Measurements from ENCODE around the gene ACAT2.
"Not testable (repeated sequence)": the region's sequence is repeated elsewhere in the genome, so short reads cannot be mapped to it uniquely, and the experiment has no call there.

Gene ACAT2

DNA sequence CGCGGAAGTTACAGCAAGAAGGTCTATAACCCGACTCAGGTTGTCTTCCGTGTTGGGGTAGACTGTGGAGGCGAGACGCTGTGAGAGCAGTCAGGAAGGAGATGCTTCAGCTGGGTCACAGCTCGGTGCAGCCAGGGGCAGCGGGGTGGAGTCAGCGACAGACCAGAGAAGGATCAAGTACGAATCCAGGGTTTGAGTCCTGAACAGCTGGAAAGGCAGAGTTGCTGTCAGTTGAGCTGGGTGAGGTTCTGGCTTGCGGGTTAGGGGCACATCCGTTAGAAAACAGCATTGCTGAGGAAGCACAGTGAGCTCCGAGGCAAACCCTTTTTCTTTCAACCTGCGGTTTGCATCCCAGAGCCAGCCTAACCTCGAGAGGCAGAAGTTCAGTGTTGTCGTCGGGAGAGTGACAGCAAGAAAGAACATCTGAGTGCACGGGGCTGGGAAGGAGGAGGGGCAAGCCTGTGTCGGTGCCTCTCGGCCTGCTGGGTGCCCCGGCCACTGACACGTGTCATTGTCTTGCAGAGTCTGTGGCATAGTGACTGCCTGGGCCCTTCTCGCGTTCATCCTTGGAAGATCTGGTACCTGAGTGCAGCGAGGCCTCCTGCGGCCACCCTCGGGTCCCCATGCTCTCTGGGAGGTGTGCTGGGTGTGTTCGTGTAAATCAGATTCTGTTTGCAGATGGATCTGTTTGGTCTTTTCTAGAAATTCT, 58.2 kb downstream of the ACAT2 start:
- DNase-seq (ENCODE audit: low spot score in 2 of 2), result no peak
- peak overlapping the region; percentile 77 for H3K4me3 Mint-ChIP-seq
- peaks cover 11% of the 10 kb centered on the region for H3K36me3 Mint-ChIP-seq
- H3K27ac Mint-ChIP-seq, result no peak overlapping the region
- H3K27me3 Mint-ChIP-seq, result peaks cover 8% of the 10 kb centered on the region
- ATAC-seq (ENCODE audit: low read depth), result peak; percentile 55
- no peaks in the 10 kb centered on the region for H3K9me3 Mint-ChIP-seq
- H3K4me1 Mint-ChIP-seq, result peaks cover 16% of the 10 kb centered on the region

DNA sequence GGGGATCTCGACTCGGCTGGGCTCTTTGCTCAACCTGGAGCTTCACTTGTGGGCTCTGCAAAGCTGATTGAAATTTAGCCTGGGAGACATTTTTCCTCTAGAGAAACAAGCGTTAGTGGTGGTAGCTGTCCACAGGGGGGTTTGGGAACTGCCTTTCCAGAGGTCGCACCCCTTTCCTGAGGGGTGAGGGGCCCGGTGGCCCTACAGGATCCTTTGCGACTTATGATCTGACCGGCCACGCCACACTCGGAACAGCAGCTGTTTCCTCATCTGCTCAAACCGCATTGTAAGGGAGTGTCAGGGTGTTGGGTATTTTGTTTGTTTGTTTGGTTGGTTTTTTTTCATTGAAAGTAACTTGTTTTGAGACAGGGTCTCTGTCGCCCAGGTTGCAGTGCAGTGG, 59.3 kb downstream of the ACAT2 start:
- peaks cover 16% of the 10 kb centered on the region for H3K4me1 Mint-ChIP-seq
- peaks cover 11% of the 10 kb centered on the region for H3K36me3 Mint-ChIP-seq
- no peak overlapping the region for H3K4me3 Mint-ChIP-seq
- no peaks in the 10 kb centered on the region for H3K9me3 Mint-ChIP-seq
- ATAC-seq (ENCODE audit: low read depth), result no peak
- no peak overlapping the region for H3K27ac Mint-ChIP-seq
- H3K27me3 Mint-ChIP-seq, result peaks cover 8% of the 10 kb centered on the region
- DNase-seq (ENCODE audit: low spot score in 2 of 2), result no peak

DNA sequence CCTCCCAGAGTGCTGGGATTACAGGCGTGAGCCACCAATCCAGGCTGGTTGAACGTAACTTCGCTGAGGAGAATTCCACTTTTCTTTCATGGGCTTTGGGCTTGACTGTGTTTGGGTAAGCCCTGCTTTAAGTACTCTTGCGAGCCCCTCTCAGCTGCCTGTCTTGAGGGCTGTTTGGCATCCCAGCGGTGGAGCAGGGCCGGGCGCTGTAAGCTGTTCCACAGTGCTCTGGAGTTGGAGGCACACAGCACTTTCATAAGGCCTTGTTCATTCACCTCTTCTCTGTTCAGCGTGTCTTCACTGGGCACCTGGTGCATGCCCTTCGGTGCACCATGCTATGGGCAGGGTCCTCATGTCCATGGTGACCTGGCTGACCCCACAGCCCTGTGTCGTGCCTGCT, 59.9 kb downstream of the ACAT2 start:
- H3K4me3 Mint-ChIP-seq, result no peak overlapping the region
- no peaks in the 10 kb centered on the region for H3K9me3 Mint-ChIP-seq
- peaks cover 8% of the 10 kb centered on the region for H3K27me3 Mint-ChIP-seq
- H3K27ac Mint-ChIP-seq, result no peak overlapping the region
- DNase-seq (ENCODE audit: low spot score in 2 of 2) (no peak), ATAC-seq (ENCODE audit: low read depth) (no peak)
- H3K36me3 Mint-ChIP-seq, result peaks cover 11% of the 10 kb centered on the region
- peaks cover 16% of the 10 kb centered on the region for H3K4me1 Mint-ChIP-seq

DNA sequence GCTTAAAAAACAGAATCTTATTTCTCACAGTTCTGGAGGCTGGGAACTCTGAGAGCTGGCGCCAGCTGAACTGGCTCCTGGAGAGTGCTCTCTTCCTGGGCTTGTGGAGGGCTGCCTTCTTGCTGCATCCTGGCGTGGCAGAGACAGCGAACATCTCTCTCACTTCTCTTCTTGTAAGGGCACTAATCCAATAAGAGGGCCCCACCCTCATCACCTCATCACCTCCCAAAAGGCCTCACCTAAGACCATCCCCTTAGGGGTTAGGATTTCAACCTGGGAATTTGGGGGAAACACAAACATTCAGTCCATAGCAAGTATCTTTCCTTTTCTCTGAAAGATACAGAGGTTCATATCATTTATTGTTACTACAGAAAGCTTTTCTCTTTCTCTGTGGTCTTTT, 62.1 kb downstream of the ACAT2 start:
- Mint-ChIP-seq H3K4me1 (peaks cover 16% of the 10 kb centered on the region), H3K27ac (no peak overlapping the region), H3K36me3 (peaks cover 11% of the 10 kb centered on the region), H3K27me3 (peaks cover 8% of the 10 kb centered on the region), H3K9me3 (no peaks in the 10 kb centered on the region), H3K4me3 (no peak overlapping the region)
- no peak for ATAC-seq (ENCODE audit: low read depth)
- no peak for DNase-seq (ENCODE audit: low spot score in 2 of 2)

DNA sequence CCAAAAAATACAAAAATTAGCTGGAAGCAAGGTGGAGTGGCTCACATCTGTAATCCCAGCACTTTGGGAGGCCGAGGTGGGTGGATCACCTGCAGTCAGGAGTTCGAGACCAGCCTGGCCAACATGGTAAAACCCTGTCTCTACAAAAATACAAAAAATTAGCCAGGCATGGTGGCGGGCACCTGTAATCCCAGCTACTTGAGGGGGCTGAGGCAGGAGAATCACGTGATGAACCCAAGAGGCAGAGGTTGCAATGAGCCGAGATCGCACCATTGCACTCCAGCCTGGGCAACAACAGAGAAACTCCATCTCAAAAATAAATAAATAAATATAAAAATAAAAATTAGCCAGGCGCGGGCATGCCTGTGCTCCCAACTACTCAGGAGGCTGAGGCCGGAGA, 62.8 kb downstream of the ACAT2 start:
- ATAC-seq (ENCODE audit: low read depth); H3K4me3 Mint-ChIP-seq; DNase-seq (ENCODE audit: low spot score in 2 of 2); H3K27me3 Mint-ChIP-seq; H3K9me3 Mint-ChIP-seq; H3K36me3 Mint-ChIP-seq; H3K27ac Mint-ChIP-seq: not testable (repeated sequence)
- peaks cover 14% of the 10 kb centered on the region for H3K4me1 Mint-ChIP-seq

DNA sequence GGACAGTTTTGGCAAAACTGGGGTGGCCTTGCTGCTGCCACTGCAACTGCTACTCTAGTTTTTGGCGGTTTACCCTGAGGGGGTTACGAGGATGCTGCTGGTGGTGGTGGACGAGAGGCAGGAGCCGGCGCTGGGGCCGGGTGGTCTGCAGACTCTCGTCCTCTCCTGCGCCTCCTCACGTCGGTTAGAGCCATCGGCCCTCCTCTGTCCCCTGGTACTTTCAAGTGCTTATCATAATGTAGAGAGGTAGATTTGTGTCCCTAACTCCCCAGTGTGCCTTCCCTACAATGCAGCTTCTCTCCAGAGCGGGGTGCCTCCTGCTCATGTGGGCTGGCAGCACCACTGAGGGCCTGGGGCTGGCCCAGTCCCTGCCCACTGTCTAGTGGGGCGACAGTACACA, 64.2 kb downstream of the ACAT2 start:
- ATAC-seq (ENCODE audit: low read depth), result no peak
- Mint-ChIP-seq H3K9me3 (no peaks in the 10 kb centered on the region), H3K4me3 (no peak overlapping the region), H3K4me1 (peaks cover 8% of the 10 kb centered on the region), H3K36me3 (peaks cover 8% of the 10 kb centered on the region), H3K27ac (no peak overlapping the region), H3K27me3 (peaks cover 8% of the 10 kb centered on the region)
- DNase-seq (ENCODE audit: low spot score in 2 of 2), result no peak

DNA sequence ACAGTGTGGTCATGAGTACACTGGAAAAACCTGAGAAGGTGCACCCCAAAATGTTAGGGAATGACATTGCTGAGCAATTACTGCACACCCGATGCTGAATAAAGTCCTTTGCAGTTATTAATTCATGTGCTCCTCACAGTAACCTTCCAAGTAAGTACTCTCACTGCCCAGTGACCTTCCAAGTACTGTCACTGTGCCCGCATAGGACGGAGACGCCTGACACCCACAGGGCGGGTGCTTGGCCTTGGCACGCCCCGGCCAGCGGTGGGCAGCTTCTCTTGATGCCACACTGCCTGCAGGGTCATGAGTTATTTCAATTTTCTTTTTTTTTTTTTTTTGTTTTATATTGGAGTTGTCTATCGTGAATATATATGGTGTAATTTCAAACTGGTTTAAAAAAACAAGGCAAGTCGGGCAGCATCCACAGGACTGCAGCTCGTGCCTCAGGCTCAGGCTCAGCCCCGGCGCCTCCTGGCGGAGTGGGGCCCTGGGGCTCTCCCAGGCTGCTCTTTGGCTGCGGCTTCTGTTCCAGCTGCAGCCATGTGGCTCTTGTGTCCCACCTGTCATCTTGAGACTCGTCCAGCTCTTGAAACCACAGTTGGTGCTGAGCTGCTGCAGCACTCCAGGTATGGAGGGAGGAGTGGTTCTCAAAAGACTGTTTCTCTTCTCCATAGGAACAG, 65.3 kb downstream of the ACAT2 start:
- Mint-ChIP-seq H3K4me3 (no peak overlapping the region), H3K36me3 (peaks cover 8% of the 10 kb centered on the region), H3K27ac (no peak overlapping the region), H3K27me3 (peaks cover 8% of the 10 kb centered on the region), H3K4me1 (peaks cover 8% of the 10 kb centered on the region), H3K9me3 (no peaks in the 10 kb centered on the region)
- DNase-seq (ENCODE audit: low spot score in 2 of 2) (no peak), ATAC-seq (ENCODE audit: low read depth) (no peak)

DNA sequence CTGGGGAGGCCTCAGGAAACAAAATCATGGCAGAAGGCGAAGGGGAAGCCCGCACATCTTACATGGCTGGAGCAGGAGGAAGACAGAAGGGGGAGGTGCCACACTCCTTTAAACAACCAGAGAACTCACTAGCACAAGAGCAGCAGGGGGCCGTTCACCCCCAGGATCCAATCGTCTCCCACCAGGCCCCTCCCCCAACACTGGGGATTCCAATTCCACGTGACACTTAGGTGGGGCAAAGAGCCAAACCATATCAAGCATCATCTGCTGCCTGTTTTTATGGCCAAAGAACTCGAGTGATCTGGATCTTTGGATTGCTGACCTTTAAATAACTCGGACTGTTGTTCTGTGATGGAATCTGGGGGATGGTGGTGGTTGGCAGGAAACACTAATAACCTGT, 66.2 kb downstream of the ACAT2 start:
- peaks cover 8% of the 10 kb centered on the region for H3K4me1 Mint-ChIP-seq
- peaks cover 5% of the 10 kb centered on the region for H3K36me3 Mint-ChIP-seq
- no peak overlapping the region for H3K27ac Mint-ChIP-seq
- no peak for ATAC-seq (ENCODE audit: low read depth)
- H3K9me3 Mint-ChIP-seq, result no peaks in the 10 kb centered on the region
- DNase-seq (ENCODE audit: low spot score in 2 of 2), result no peak
- peaks cover 1% of the 10 kb centered on the region for H3K27me3 Mint-ChIP-seq
- no peak overlapping the region for H3K4me3 Mint-ChIP-seq

Data from memory B cell (primary cell).